SU-DHL-6 (cell line): Measurements from ENCODE around the gene CALN1.

ENCODE experiments used
- EZH2phosphoT487 ChIP-seq: fragments of 200-600 bp; sonication (generic), shearing (Covaris generic); conservative IDR thresholded peaks from 2 replicates; pipeline ENCODE4 v1.6.1; 2018; ENCODE audit warnings: mild to moderate bottlenecking, antibody characterized with exemption, low read length, moderate library complexity, mixed read lengths
- TF ChIP-seq, protein P1 (sequence below): fragments of 200-600 bp; sonication (generic); IDR thresholded peaks from one replicate; pipeline ENCODE4 v1.5.1; 2017; ENCODE audit warnings: antibody characterized with exemption, mild to moderate bottlenecking, low read length, moderate library complexity; ENCODE audit not compliant: insufficient read depth, poor library complexity, severe bottlenecking

- TF ChIP-seq, protein P1, sequence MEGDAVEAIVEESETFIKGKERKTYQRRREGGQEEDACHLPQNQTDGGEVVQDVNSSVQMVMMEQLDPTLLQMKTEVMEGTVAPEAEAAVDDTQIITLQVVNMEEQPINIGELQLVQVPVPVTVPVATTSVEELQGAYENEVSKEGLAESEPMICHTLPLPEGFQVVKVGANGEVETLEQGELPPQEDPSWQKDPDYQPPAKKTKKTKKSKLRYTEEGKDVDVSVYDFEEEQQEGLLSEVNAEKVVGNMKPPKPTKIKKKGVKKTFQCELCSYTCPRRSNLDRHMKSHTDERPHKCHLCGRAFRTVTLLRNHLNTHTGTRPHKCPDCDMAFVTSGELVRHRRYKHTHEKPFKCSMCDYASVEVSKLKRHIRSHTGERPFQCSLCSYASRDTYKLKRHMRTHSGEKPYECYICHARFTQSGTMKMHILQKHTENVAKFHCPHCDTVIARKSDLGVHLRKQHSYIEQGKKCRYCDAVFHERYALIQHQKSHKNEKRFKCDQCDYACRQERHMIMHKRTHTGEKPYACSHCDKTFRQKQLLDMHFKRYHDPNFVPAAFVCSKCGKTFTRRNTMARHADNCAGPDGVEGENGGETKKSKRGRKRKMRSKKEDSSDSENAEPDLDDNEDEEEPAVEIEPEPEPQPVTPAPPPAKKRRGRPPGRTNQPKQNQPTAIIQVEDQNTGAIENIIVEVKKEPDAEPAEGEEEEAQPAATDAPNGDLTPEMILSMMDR = no peak
- no peak for TF ChIP-seq EZH2phosphoT487
Measured at GRCh38 chr7:72063330-72063729, 348.8 kb downstream of the CALN1 start.
